Measurements from ENCODE around the gene GRIP2.

The GRIP2 gene

DNA sequence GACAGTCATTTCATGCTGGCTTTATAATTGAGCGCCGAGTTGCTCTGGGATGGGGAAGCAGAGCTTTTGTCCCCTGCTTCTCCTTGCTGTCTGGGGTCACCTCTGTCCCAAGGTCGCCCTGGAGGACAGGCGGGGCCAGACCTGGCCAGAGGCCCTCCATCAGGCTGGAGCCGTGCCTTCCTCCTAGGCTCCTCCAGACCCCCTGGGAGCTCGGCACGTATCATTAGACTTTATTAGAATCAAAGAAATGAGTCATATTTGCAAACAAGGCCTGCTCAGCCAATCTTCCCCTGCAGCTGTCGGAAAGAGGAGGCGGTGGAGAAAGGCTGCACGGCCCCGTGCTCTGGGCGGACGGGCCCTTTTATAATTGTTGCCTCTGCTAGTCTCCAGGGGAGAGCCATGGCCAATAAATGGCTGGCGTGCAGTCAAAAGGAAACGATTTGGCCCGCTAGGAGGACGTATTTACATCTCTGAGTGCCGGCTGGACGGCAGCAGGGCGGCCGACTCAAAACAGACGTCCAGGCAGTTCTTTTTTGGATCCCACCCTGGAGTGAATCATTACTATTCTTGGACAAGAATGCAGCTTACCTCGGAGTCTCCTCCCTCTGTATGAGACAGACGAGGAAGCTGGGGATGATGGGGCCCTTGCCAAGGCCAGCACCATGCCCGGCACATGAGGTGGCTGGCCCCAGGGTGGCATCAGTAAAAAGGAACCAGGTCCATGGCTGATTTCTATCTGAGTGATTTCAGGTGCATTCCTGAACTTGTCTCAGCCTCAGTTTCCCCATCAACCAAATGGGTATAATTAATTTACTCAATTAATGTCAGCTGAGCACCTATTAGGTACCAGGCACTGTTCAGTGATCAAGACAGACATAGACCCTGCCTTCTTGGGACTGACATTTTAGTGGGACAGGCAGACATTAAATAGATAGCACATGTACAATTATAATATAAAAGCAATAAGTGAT is 87.1 kb downstream of the GRIP2 start:
- DNase-seq (ENCODE audit: low spot score): no peak

GRCh38 chr3:14451844-14452739 is 88.0 kb downstream of the GRIP2 start:
- no peak for DNase-seq (ENCODE audit: low spot score)

DNA sequence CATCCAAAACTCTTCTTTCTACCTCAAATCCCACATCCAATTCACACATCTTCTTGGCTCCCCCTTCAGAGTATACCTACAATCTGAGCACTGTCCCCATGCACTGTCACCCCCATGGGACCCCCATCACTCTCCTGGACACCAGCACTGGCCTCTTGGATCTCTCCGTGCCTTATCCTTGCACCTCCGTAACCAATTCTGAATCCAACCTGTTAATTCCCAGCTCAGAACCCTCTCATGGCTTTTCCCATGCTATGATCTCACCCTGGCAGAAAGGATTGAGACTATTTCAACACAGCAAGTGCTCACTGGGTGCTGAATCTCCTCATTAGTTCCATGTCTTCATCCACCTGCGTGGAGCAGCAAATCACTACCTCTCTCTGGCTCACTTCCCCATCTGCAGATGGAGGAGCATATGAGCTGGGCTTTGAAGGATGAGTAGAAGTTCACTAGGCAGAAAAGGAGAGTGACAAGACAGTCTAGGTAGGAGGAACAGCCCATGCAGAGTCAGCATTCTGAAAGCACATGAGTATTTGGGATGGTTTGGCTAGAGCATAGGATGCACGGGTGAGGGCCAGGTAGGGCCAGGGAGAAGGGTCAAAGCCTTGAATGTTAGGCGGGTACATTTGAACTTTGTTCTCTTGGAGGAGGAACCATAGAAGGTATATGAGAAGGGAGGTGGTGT is 89.1 kb downstream of the GRIP2 start:
- no peak for DNase-seq (ENCODE audit: low spot score)

DNA sequence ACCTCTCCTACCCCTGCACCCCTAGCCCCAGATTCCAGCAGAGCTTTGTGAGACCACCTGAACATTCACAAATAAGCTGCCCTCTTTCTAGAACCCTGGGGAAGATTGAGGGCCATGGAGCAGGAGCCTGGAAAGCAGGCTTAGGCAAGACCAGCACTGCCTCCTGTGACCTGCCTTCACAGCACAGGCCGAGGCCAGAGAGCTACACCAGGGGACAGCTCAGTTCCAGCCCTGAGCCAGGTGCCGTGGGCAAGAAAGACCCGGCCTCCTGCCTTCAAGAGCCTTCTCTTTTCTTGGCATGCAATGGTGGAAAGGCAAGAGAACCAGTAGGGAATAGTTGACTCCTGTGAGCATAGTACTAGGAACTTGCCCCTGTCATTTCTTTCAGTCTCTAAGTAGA is 89.6 kb downstream of the GRIP2 start:
- DNase-seq (ENCODE audit: low spot score): no peak

GRCh38 chr3:14448756-14449727 is 91.1 kb downstream of the GRIP2 start:
- no peak for DNase-seq (ENCODE audit: low spot score)

- no peak for DNase-seq (ENCODE audit: low spot score)
These were observed 92.1 kb downstream of the GRIP2 start for GRCh38 chr3:14448063-14448462.

DNA sequence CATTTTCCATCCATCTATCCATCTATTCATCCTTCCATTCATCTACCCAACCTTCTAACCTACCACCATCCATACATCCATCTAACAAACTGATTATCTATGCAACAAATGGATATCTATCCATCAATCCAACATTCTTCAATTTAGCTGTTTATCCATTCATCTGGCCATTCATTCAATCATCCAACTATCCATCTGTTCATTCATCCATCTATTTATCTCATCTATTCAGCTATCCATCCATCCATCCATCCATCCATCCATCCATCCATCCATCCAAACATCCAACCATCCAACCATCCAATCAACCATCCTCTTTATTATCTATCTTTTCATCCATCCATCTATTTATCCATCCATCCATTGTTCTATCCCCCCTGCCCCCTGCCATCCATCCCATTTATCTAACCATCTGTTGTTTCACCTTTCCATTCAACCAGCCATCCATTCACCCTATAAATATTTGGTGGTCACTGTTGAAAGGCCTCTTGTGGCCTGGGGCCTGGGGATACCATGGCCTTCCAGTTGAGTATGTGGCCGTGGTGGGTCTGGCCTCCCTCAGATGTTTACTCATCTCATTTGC is 93.1 kb downstream of the GRIP2 start:
- no peak for DNase-seq (ENCODE audit: low spot score)

DNA sequence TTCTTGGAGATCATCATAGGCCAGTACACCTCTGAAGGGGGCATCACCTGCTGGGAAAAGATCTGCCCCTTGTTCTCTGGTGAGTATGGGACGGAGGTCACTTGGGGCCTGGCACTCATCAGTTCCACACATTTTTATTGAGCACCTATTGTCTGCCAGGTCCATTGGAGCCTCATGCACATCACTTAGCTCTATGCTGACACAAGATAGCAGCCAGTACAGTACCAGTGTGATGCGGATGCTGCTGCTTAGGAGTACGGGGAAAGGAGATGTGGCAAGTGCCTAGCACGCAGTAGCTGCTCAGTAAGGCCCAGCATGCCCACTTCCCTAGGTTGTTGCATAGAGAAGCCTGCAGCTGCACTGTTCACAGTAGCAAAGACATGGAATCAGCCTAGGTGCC is 94.4 kb downstream of the GRIP2 start:
- DNase-seq (ENCODE audit: low spot score): no peak

GRCh38 chr3:14444380-14444779 is 95.8 kb downstream of the GRIP2 start:
- DNase-seq (ENCODE audit: low spot score): no peak

DNA sequence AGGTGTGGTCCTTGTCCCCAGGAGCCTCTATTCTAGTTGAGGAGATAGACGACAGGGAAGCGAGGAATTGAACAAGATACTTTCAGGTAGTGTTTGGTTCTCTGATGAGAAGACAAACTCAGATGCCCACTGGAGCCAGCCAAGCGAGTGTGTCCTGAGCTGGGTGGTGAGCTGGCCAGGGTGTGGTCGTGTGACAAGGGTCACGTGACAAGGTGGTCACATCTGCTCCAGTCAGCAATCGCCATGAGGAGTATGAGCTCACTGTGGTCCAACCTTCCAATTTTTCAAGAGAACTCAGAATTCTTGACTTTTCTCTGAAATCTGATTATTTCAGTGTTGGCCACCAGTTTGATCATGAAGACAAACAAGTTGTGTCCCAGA is 98.2 kb downstream of the GRIP2 start:
- DNase-seq (ENCODE audit: low spot score): no peak

DNA sequence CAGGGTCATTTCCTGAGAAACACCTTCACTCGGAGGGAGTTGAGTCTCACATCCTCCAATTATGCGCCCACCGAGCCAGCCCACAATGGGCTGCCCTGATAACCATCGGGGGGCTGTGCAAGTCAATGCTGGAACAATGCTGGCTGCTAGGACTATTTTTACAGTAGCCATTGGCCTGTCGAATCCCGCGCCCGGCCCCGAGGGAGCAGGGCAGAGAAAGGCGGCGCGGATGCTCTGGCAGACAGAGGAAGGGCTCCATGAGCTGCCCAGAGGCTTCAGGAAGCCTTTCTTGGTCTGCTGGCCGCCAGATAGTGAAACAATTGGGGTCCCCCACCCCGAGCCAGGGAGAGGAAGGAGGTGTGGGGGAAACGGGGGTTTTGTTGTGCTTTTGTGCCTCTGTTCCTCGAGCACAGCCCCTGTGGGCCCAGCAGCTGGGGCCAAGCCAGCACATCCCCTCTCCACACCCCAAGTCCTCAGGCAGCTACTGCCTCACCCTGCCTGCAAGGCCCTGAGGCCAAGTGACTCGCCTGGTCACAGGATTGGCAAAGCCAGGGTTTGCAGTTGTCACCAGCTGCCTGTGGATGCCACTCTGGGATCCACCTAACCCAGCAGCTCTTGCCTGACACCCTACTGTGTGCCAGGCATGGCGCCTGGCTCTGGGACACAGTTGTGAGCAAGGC is 98.8 kb downstream of the GRIP2 start:
- DNase-seq (ENCODE audit: low spot score): no peak

DNA sequence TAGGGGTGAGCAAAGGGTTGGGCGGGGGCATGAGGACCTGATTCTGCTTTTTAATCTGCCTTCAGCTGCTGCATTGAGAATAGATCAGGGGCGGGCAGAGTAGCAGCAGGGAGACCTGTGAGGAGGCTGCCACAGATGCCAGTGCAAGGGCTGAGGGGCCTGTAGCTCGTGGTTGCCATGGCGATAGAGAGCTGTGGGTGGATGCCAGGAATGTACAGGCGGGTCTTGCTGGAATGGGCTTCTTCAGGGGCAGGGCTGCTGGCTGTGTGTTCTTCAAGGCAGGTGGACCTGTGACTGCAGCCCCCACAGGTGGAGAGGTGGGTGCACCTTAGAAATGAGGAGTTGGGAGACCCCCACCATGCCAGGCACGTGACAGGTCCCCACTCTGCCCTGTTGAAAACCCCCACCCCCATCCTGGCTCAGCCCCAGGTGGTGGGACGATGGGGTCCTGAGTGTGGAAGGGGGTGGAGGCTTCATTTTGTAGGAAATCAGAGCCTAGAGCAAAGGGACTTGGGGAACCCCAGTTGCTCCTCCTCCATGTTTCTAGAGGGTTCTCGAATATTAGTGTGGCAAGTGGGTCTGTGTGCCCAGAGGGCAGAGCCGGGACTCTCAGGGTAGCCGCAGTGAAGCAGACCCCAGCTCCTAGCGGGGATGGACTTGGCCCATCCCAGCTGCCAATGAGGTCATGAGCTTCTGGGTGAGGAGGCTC is 99.5 kb downstream of the GRIP2 start:
- peak; percentile 22 for DNase-seq (ENCODE audit: low spot score)

DNA sequence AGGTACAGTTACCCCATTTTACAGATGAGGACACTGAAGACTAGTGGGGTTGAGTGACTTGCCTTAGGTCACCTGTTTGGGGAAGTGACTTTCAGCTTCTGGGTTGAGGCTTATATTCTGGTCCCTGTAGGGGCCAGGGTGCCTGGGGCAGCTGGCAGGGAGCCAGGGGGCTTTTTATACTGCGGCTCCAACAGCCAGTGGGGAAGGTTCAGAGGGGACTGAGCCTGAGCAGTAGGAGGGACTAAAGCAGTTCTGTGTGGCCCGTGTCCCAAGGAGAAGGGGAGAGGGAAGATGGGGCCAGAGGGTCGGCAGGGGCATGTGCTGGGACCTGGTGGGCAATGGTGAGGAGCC is 100.0 kb downstream of the GRIP2 start:
- no peak for DNase-seq (ENCODE audit: low spot score)

DNA sequence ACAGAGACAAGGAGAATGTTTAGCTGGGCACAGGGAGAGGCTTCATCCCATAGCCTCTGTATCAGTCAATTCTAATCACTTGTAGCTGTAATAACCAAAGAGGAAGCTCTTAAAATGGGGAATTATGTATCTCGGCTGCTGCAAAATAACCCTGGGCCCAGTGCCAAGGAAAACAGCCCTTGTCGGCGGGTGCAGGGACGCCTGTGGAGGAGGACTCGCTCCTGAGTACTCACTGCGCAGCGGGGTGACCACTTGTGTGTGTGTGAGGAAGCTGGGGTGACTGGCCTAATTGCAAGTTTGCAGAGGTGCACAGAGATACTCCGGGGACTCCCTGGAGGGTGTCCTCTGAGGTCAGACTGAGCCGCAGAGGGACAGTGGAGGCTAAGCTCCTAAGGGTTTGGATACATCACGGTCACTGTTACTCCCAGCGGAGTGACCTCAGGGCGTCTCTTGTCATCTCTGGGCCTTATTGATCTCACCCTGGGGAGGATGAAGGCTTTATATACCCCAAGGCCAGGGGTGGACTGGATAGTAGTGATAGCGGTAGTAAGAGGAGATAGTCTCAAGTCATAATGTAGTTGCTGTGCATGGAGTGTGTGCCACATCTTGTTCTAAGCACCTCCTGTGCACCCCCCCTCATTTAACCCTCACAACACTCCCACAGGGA is 100.5 kb downstream of the GRIP2 start:
- DNase-seq (ENCODE audit: low spot score): no peak
